HCT116 (cell line): Measurements from ENCODE around the gene KSR2. TPM values are rescaled to one million over a fixed set of nuclear protein-coding genes. Genes with fewer than 3 reads are reported as not detected.

Experiments
- ATAC-seq: fragments of 200-7000 bp; cut with Tn5 transposase; 2 replicates; pipeline ENCODE4 v1.9.1; 2020; ENCODE audit warnings: mild to moderate bottlenecking, moderate library complexity
- BruUV-seq: library from RNA; stranded (reverse); fragments of 400-500 nt; replicated peaks from 2 replicates; lab custom pipeline; 2021; lab: Mats Ljungman, UMichigan
- CTCF ChIA-PET: fragments of 300-600 bp; sonication (Branson Sonifier 250); formaldehyde crosslinking; loops from one replicate; lab custom pipeline; 2021; ENCODE audit warnings: antibody characterized with exemption; lab: Charles Lee
- POLR2A ChIA-PET: fragments of 300-600, 350-600 bp; sonication (Branson Sonifier 250); formaldehyde crosslinking; loops from one replicate; lab custom pipeline; 2021; ENCODE audit warnings: antibody characterized with exemption; lab: Charles Lee
- RAD21 ChIA-PET, 2 experiments: fragments of 300-600 bp; sonication (Branson Sonifier 250); formaldehyde crosslinking; loops; one replicate each; lab custom pipeline; 2023; ENCODE audit warnings: low total read pairs in 2 of 2; ENCODE audit not compliant: uncharacterized antibody in 2 of 2, unreplicated experiment in 2 of 2, low non-redundant PET in 1 of 2; lab: Charles Lee
- DNase-seq: peaks from one replicate; pipeline ENCODE4 v3.0.0-alpha.2; 2010; ENCODE audit warnings: low read depth, low spot score
- H2AFZ ChIP-seq: fragments of 200-600 bp; shearing (Covaris generic), sonication (generic); 2 replicates; pipeline ENCODE4 v1.6.1; 2017; ENCODE audit warnings: low read depth, mixed run types, mixed read lengths, antibody characterized with exemption, low read length; ENCODE audit not compliant: poor library complexity, severe bottlenecking
- H3K27ac ChIP-seq: 2 replicates; pipeline ENCODE4 v1.5.1; 2012; ENCODE audit warnings: low read depth, low read length
- H3K27me3 ChIP-seq: fragments of 200-600 bp; sonication (generic); 2 replicates; pipeline ENCODE4 v1.6.1; 2016; ENCODE audit warnings: mixed run types, low read length, mixed read lengths; ENCODE audit not compliant: insufficient read depth
- H3K36me3 ChIP-seq, 2 experiments: fragments of 200-500 bp in 1 of 2; fragments of 200-600 bp in 1 of 2; sonication (Bioruptor generic) in 1 of 2; sonication (generic) in 1 of 2; 2 replicates each; pipeline versions ENCODE4 v1.5.1 to v1.6.1; 2014 to 2016; ENCODE audit warnings: low read length in 2 of 2, inconsistent platforms in 1 of 2, mixed read lengths in 1 of 2, mixed run types in 1 of 2; ENCODE audit not compliant: insufficient read depth in 2 of 2, control insufficient read depth in 1 of 2
- H3K4me1 ChIP-seq, 2 experiments: fragments of 200-600 bp in 1 of 2; sonication (generic) in 1 of 2; 2 replicates each; pipeline versions ENCODE4 v1.5.1 to v1.6.1; 2012 to 2017; ENCODE audit warnings: low read length in 2 of 2, inconsistent platforms in 1 of 2, mild to moderate bottlenecking in 1 of 2, mixed read lengths in 1 of 2, mixed run types in 1 of 2, moderate library complexity in 1 of 2; ENCODE audit not compliant: insufficient read depth in 2 of 2, control insufficient read depth in 1 of 2
- H3K4me2 ChIP-seq: fragments of 200-600 bp; sonication (generic); 2 replicates; pipeline ENCODE4 v1.6.1; 2017; ENCODE audit warnings: mixed run types, low read length, mixed read lengths
- H3K4me3 ChIP-seq, 2 experiments: fragments of 200-600 bp in 1 of 2; sonication (generic) in 1 of 2; replicated peaks in 1 of 2; 2 replicates each; pipeline ENCODE4 v1.5.1; 2011 to 2016; ENCODE audit warnings: low read length in 2 of 2, control low read depth in 1 of 2, low read depth in 1 of 2, mild to moderate bottlenecking in 1 of 2, mixed read lengths in 1 of 2, mixed run types in 1 of 2
- H3K79me2 ChIP-seq: fragments of 200-600 bp; sonication (generic); 2 replicates; pipeline ENCODE4 v1.6.1; 2017; ENCODE audit warnings: mild to moderate bottlenecking, mixed run types, low read length, moderate library complexity, mixed read lengths; ENCODE audit not compliant: insufficient read depth
- H3K9ac ChIP-seq: fragments of 200-600 bp; sonication (generic); 2 replicates; pipeline ENCODE4 v1.6.1; 2016; ENCODE audit warnings: low read length, mixed read lengths
- H3K9me2 ChIP-seq: fragments of 200-600 bp; sonication (generic), shearing (Covaris generic); 2 replicates; pipeline ENCODE4 v1.6.1; 2017; ENCODE audit warnings: mixed run types, mild to moderate bottlenecking, moderate library complexity; ENCODE audit not compliant: insufficient read depth
- H3K9me3 ChIP-seq, 2 experiments: fragments of 200-500 bp in 1 of 2; fragments of 200-600 bp in 1 of 2; sonication (Bioruptor generic) in 1 of 2; sonication (generic) in 1 of 2; 2 replicates each; pipeline ENCODE4 v1.6.1; 2014 to 2017; ENCODE audit warnings: low read length in 2 of 2, mixed read lengths in 2 of 2, inconsistent platforms in 1 of 2, low read depth in 1 of 2, mild to moderate bottlenecking in 1 of 2, mixed run types in 1 of 2, moderate library complexity in 1 of 2; ENCODE audit not compliant: control insufficient read depth in 1 of 2, insufficient read depth in 1 of 2
- H4K20me1 ChIP-seq: fragments of 200-600 bp; sonication (generic), shearing (Covaris generic); 2 replicates; pipeline ENCODE4 v1.6.1; 2017; ENCODE audit warnings: mixed run types, mild to moderate bottlenecking, moderate library complexity; ENCODE audit not compliant: insufficient read depth
- ATF3 ChIP-seq: IDR thresholded peaks from 2 replicates; pipeline ENCODE4 v1.6.1; 2012
- CEBPB ChIP-seq: IDR thresholded peaks from 2 replicates; pipeline ENCODE4 v1.6.1; 2012; ENCODE audit warnings: low read depth
- CTCF ChIP-seq, 3 experiments: fragments of 200-600 bp in 1 of 3; sonication (generic) in 1 of 3; IDR thresholded peaks in 2 of 3; conservative IDR thresholded peaks in 1 of 3; 2 replicates each; pipeline ENCODE4 v1.5.1; 2012 to 2017; ENCODE audit warnings: low read depth in 2 of 3, low read length in 2 of 3, antibody characterized with exemption in 1 of 3, borderline replicate concordance in 1 of 3, control low read depth in 1 of 3, mild to moderate bottlenecking in 1 of 3, mixed read lengths in 1 of 3, mixed run types in 1 of 3, moderate library complexity in 1 of 3; ENCODE audit not compliant: insufficient read depth in 1 of 3
- EGR1 ChIP-seq: IDR thresholded peaks from 2 replicates; pipeline ENCODE4 v1.6.1; 2012; ENCODE audit warnings: low read depth
- EZH2phosphoT487 ChIP-seq: fragments of 200-600 bp; IDR thresholded peaks from 2 replicates; pipeline ENCODE4 v1.6.1; 2018; ENCODE audit warnings: antibody characterized with exemption, borderline replicate concordance
- FOSL1 ChIP-seq: IDR thresholded peaks from 2 replicates; pipeline ENCODE4 v1.6.1; 2012; ENCODE audit warnings: low read depth
- POLR2AphosphoS5 ChIP-seq: IDR thresholded peaks from 2 replicates; pipeline ENCODE4 v1.6.1; 2011; ENCODE audit warnings: mild to moderate bottlenecking, low read depth, low read length, moderate library complexity
- RAD21 ChIP-seq: IDR thresholded peaks from 2 replicates; pipeline ENCODE4 v1.6.1; 2012; ENCODE audit warnings: low read depth, mild to moderate bottlenecking
- REST ChIP-seq: IDR thresholded peaks from 2 replicates; pipeline ENCODE4 v1.6.1; 2012; ENCODE audit warnings: low read depth
- SP1 ChIP-seq: IDR thresholded peaks from 2 replicates; pipeline ENCODE4 v1.6.1; 2012; ENCODE audit warnings: low read depth
- SRF ChIP-seq: IDR thresholded peaks from 2 replicates; pipeline ENCODE4 v1.6.1; 2012; ENCODE audit warnings: low read depth
- ZBTB33 ChIP-seq: IDR thresholded peaks from 2 replicates; pipeline ENCODE4 v1.6.1; 2011; ENCODE audit warnings: mild to moderate bottlenecking, low read length, moderate library complexity; ENCODE audit not compliant: insufficient replicate concordance; ENCODE audit errors: extremely low read depth
- ZFX ChIP-seq: fragments of 450-650 bp; IDR thresholded peaks from 2 replicates; pipeline ENCODE4 v1.6.1; 2017
- intact Hi-C: fragments of 100-400 bp; cut with micrococcal nuclease; formaldehyde crosslinking; loops from 2 replicates; pipeline ENCODE4 v1.10.0; 2022
- total RNA-seq: library from RNA; stranded (reverse); gene quantifications from one replicate; pipeline ENCODE4 v1.2.1, GENCODE V29; 2021; ENCODE audit not compliant: unreplicated experiment

The KSR2 gene
- total RNA-seq, 1 experiment from 2014 or later: 10.1 TPM

GRCh38 chr12:117526757-117527478 is 441.9 kb downstream of the KSR2 start (continued):
- no peak for TF ChIP-seq SRF
- TF ChIP-seq SP1: no peak
- no peak for TF ChIP-seq ZBTB33
- no peak for TF ChIP-seq POLR2AphosphoS5
- no peak for TF ChIP-seq CEBPB
- TF ChIP-seq CTCF (IDR thresholded peaks at IDR 0.05 in 2 of 3, conservative IDR thresholded peaks at IDR 0.05 in 1 of 3; ENCODE audit: borderline replicate concordance in 1 of 3, insufficient read depth in 1 of 3, low read depth in 2 of 3, low read length in 2 of 3): no peak

GRCh38 chr12:117525766-117526165 is 443.0 kb downstream of the KSR2 start:
- no peaks in the 10 kb centered on the region for H3K9me3 ChIP-seq
- intact Hi-C loops: no loop called here
- H3K9ac ChIP-seq: no peak overlapping the region
- POLR2A ChIA-PET: no interaction called here
- no peaks in the 10 kb centered on the region for H3K36me3 ChIP-seq
- RAD21 ChIA-PET: no interaction called here
- H3K4me3 ChIP-seq: no peak overlapping the region
- H3K27me3 ChIP-seq: no peaks in the 10 kb centered on the region
- CTCF ChIA-PET: no interaction called here
- no peaks in the 10 kb centered on the region for H3K79me2 ChIP-seq
- ATAC-seq: no peak
- no peak overlapping the region for H2AFZ ChIP-seq
- H3K4me2 ChIP-seq: no peak overlapping the region
- BruUV-seq: no TSS peak
- no peaks in the 10 kb centered on the region for H4K20me1 ChIP-seq
- H3K4me1 ChIP-seq: no peaks in the 10 kb centered on the region
- no peak for DNase-seq
- no peak overlapping the region for H3K27ac ChIP-seq
- TF ChIP-seq RAD21 (no peak), FOSL1 (no peak), ZFX (no peak), EZH2phosphoT487 (no peak), CTCF (IDR thresholded peaks at IDR 0.05 in 2 of 3, conservative IDR thresholded peaks at IDR 0.05 in 1 of 3; ENCODE audit: borderline replicate concordance in 1 of 3, insufficient read depth in 1 of 3, low read depth in 2 of 3, low read length in 2 of 3) (no peak), EGR1 (no peak), REST (no peak), CEBPB (no peak), ATF3 (no peak)
- TF ChIP-seq, all 23 proteins: peak for 0
- no peaks in the 10 kb centered on the region for H3K9me2 ChIP-seq
